Ishikawa (cell line): ENCODE results near the gene STX18.

Experiments
- EP300 ChIP-seq: IDR thresholded peaks from 2 replicates; pipeline ENCODE4 v1.6.1; 2012; ENCODE audit warnings: borderline replicate concordance
- FOXM1 ChIP-seq: IDR thresholded peaks from 2 replicates; pipeline ENCODE4 v1.6.1; 2012; ENCODE audit warnings: low read depth, borderline replicate concordance
- RAD21 ChIP-seq: IDR thresholded peaks from 2 replicates; pipeline ENCODE4 v1.6.1; 2012; ENCODE audit warnings: low read depth
- TAF1 ChIP-seq: IDR thresholded peaks from 2 replicates; pipeline ENCODE4 v1.6.1; 2012; ENCODE audit warnings: low read depth, mild to moderate bottlenecking
- ZBTB7A ChIP-seq: IDR thresholded peaks from 2 replicates; pipeline ENCODE4 v1.6.1; 2012; ENCODE audit warnings: low read depth

DNA sequence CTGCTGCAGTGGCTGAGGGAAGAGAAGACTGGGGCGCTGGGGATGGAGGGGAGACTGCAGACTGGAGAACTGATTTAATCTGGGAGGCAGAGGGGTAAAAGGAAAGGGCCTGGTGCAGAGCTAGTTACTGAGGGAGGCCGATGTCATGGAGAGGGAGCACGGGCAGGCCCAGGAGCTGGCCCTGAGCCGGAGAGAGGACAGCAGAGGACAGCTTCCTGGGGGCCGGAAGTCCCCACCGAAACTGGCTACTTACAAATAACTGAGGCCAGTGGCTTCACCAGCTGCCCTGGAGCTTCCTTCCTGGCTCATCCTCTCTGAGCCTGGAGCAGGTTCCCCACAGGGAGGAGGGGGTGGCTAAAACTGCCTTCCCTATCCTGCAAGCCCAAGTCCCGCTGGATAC is 128.0 kb downstream of the STX18 start:
- TF ChIP-seq TAF1 (no peak), FOXM1 (no peak), RAD21 (no peak), ZBTB7A (no peak), EP300 (no peak)
